Sigmoid colon (tissue), 7 donors: ENCODE data around the gene JAM3. TPM values are rescaled to one million over a fixed set of nuclear protein-coding genes. Genes with fewer than 3 reads are reported as not detected.

ENCODE experiments used
- DNase-seq: peaks from one replicate; pipeline ENCODE4 v3.0.0-alpha.2; 2019
- H3K27ac ChIP-seq, 4 donors: fragments of 200-600 bp; sonication (generic); one replicate each; pipeline ENCODE4 v1.5.1; 2016 to 2019; ENCODE audit warnings: mild to moderate bottlenecking in 1 of 4
- H3K27me3 ChIP-seq, 3 donors: fragments of 200-600 bp; sonication (generic); one replicate each; pipeline ENCODE4 v1.5.1; 2019; ENCODE audit warnings: mild to moderate bottlenecking in 1 of 3
- H3K36me3 ChIP-seq, 4 donors: fragments of 200-600 bp; sonication (generic); one replicate each; pipeline ENCODE4 v1.5.1; 2016 to 2019
- H3K4me1 ChIP-seq, 4 donors: fragments of 200-600 bp; sonication (generic); one replicate each; pipeline ENCODE4 v1.5.1; 2017 to 2019
- H3K4me3 ChIP-seq, 4 donors: fragments of 200-600 bp; sonication (generic); one replicate each; pipeline ENCODE4 v1.5.1; 2017 to 2019; ENCODE audit warnings: mild to moderate bottlenecking in 2 of 4, moderate library complexity in 1 of 4
- H3K9me3 ChIP-seq, 4 donors: fragments of 200-600 bp in 3 of 4; sonication (generic) in 3 of 4; one replicate each; pipeline versions ENCODE4 v1.5.1 to v1.6.1; 2013 to 2019
- CTCF ChIP-seq, 4 experiments: fragments of 450-650 bp in 3 of 4; fragments of 200-600 bp in 1 of 4; IDR thresholded peaks; one replicate each; pipeline ENCODE4 v1.5.1; 2016 to 2019; ENCODE audit warnings: antibody characterized with exemption in 4 of 4, mild to moderate bottlenecking in 3 of 4, moderate library complexity in 2 of 4
- EP300 ChIP-seq, 4 donors: sonication (generic); formaldehyde crosslinking; IDR thresholded peaks; one replicate each; pipeline ENCODE4 v1.6.1; 2017; ENCODE audit warnings: antibody characterized with exemption in 4 of 4
- POLR2A ChIP-seq, 2 donors: fragments of 450-650 bp; IDR thresholded peaks; one replicate each; pipeline ENCODE4 v1.6.1; 2016; ENCODE audit warnings: antibody characterized with exemption in 2 of 2, mild to moderate bottlenecking in 2 of 2, moderate library complexity in 2 of 2
- POLR2AphosphoS5 ChIP-seq, 4 donors: sonication (generic); formaldehyde crosslinking; IDR thresholded peaks; one replicate each; pipeline ENCODE4 v1.6.1; 2017; ENCODE audit warnings: antibody characterized with exemption in 4 of 4
- WGBS, 2 donors: extraction: QIAGEN DNeasy Blood & Tissue Kit; methylation state at CpG; one replicate each; pipeline ENCODE4 v1.1.7; 2013; 5-methylcytosine and 5-hydroxymethylcytosine counted together
- intact Hi-C: fragments of 100-400 bp; cut with DNase I; formaldehyde crosslinking; loops from one replicate; pipeline ENCODE4 v1.15.1; 2023
- polyA plus RNA-seq, 3 donors: library from polyadenylated mRNA; stranded (reverse); fragments of 200-250 nt; gene quantifications; one replicate each; pipeline ENCODE4 v1.2.3, GENCODE V29; 2013
- total RNA-seq, 4 donors: library from RNA; depleted of rRNA; stranded (reverse); fragments of >200 nt; gene quantifications; one replicate each; pipeline ENCODE4 v1.1.0, GENCODE V29; 2016
- donor health status: healthy with polysubstance abuse.
- donor health status: Bipolar disorder and iron deficiency.
- donor health status: healthy.

The JAM3 gene
- total and polyA plus RNA-seq, 7 donors: 0.69 to 125 (median 69.4) TPM

DNA sequence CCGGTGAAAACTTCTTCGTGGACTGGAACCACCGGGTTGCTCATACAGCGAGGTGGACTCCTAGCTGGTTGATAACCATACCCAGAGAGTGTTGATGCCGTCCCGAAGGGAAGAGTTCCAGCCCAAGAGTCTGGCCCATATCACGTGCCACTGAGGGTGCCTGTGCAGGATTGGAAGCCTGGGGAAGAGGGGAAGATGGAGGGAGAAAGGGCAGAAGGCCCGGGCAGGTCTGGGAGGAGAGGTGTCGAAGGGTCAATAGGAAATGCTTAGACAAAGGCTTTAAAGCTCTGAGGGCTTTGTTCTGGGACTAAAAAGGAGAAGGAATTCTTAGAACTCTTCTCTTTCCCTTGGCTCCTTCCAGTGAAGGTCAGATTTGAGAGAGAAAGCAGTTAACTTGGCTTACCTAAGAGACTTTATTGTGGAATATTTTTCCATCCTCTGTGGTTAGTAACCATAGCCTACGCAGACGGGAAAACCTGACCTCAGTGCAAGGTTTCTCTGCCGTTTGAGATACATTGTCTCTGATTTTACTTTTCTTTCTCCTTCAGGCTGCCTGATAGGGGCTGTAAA, 70.5 kb downstream of the JAM3 start:
- TF ChIP-seq POLR2AphosphoS5 (IDR thresholded peaks at IDR 0.05): no peak
- no peak for TF ChIP-seq POLR2A (IDR thresholded peaks at IDR 0.05)
- TF ChIP-seq EP300 (IDR thresholded peaks at IDR 0.05): no peak
- no peak for TF ChIP-seq CTCF (IDR thresholded peaks at IDR 0.05)
- Histone ChIP-seq H3K4me3 (peak overlapping the region in 2 of 4 donors; percentile 10 to 15), H3K4me1 (peaks cover 0 to 19% (median 9%) of the 10 kb centered on the region in 4 donors), H3K27me3 (no peaks in the 10 kb centered on the region), H3K27ac (peak overlapping the region; percentile 70 to 82 (median 76)), H3K36me3 (peaks cover 0 to 26% (median 4%) of the 10 kb centered on the region in 4 donors), H3K9me3 (no peaks in the 10 kb centered on the region)
- intact Hi-C loops: loop anchor here (1.0 to 2.0 kb wide), 2 partner anchors 65 to 89 kb away; no protein-coding TSS in a partner anchor
- WGBS, 2 donors: 67 to 71% methylated on average over 12 of the region's 12 CpGs
- no peak for DNase-seq

DNA sequence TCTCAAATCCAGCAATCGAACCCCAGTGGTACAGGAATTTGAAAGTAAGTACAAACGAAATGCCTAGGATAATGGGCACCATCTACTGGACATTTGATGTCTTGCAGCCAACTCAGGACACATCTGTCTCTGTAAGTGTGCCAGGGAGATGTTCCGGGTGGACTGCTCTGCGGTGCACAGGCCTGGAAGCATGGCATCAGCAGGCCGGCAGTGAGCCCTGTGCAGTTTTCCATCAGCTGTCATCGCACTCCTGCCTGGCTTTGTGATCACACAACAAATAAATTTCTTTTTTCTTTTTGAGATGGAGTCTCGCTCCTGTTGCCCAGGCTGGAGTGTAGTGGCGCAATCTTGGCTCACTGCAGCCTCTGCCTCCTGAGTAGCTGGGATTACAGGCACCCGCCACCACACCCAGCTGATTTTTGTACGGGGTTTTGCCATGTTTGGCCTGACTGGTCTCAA, 71.0 kb downstream of the JAM3 start:
- H3K27ac ChIP-seq: peak overlapping the region; percentile 70 to 82 (median 76)
- intact Hi-C loops: loop anchor here (1.0 to 5.0 kb wide), 4 partner anchors 65 to 213 kb away; no protein-coding TSS in a partner anchor
- peak; percentile 90 for DNase-seq
- peak overlapping the region in 2 of 4 donors; percentile 10 to 15 for H3K4me3 ChIP-seq
- no peaks in the 10 kb centered on the region for H3K9me3 ChIP-seq
- WGBS, 2 donors: 36 to 56% methylated on average over 10 of the region's 10 CpGs
- peak; percentile 90 to 97 (median 93) for TF ChIP-seq CTCF (IDR thresholded peaks at IDR 0.05)
- TF ChIP-seq POLR2AphosphoS5 (IDR thresholded peaks at IDR 0.05): peak; percentile 5 to 57 (median 52)
- TF ChIP-seq POLR2A (IDR thresholded peaks at IDR 0.05): no peak
- TF ChIP-seq EP300 (IDR thresholded peaks at IDR 0.05): no peak
- no peaks in the 10 kb centered on the region for H3K27me3 ChIP-seq
- H3K4me1 ChIP-seq: peaks cover 0 to 19% (median 9%) of the 10 kb centered on the region in 4 donors
- peaks cover 0 to 31% (median 4%) of the 10 kb centered on the region in 4 donors for H3K36me3 ChIP-seq

DNA sequence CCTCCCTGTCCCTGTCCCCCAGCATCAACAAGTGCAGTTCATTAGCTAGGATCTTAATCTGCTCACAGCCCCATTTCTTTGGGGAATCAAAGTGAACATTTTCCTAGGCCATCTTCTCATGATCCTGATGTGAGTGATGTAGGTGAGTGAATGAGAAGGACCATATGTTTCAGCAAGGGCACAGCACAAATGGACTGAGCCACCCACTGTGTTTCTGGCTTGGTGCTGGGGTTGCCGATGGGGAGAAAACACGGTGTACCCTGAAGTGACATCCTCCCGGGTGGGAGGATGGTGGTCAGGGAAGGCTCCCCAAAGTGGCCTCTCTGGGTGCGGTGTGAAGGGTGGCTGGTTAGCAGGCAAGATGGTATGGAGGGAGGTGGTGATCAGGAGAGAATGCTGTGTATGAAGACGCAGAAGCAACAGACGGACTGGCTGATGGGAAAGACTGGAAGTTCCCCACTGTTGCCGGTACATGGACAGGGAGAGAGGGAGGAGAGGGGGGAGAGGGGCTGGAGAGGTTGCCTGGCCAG, 72.2 kb downstream of the JAM3 start:
- intact Hi-C loops: loop anchor here (1.0 to 5.0 kb wide), 2 partner anchors 174 to 214 kb away; no protein-coding TSS in a partner anchor
- no peak overlapping the region for H3K4me3 ChIP-seq
- TF ChIP-seq POLR2A (IDR thresholded peaks at IDR 0.05) (no peak), EP300 (IDR thresholded peaks at IDR 0.05) (no peak), POLR2AphosphoS5 (IDR thresholded peaks at IDR 0.05) (no peak), CTCF (IDR thresholded peaks at IDR 0.05) (no peak)
- H3K9me3 ChIP-seq: no peaks in the 10 kb centered on the region
- DNase-seq: no peak
- no peaks in the 10 kb centered on the region for H3K27me3 ChIP-seq
- H3K27ac ChIP-seq: no peak overlapping the region
- H3K36me3 ChIP-seq: peaks cover 0 to 42% (median 6%) of the 10 kb centered on the region in 4 donors
- WGBS, 2 donors: 90 to 95% methylated on average over 7 of the region's 7 CpGs
- H3K4me1 ChIP-seq: peaks cover 0 to 19% (median 9%) of the 10 kb centered on the region in 4 donors

DNA sequence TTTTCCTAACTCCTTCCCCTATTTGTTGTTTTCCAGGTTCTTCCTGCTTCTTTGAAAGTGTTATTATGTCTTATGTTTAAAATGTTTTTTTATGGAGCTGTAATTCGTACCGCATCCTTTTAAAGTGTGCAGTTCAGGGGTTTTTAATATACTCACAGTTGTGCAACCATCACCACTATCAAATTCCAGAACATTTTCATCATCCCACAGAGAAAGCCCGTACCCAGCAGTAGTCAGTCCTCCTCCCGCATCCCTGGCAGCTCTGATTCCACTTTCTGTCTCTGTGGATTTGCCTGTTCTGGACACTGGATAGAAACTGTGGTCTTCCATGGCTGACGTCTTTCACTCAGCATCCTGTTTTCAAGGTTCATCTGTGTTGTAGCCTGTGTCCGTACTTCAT, 73.7 kb downstream of the JAM3 start:
- Histone ChIP-seq H3K27ac (no peak overlapping the region), H3K4me3 (no peak overlapping the region), H3K36me3 (peaks cover 0 to 51% (median 12%) of the 10 kb centered on the region in 4 donors), H3K27me3 (no peaks in the 10 kb centered on the region), H3K4me1 (peaks cover 0 to 19% (median 9%) of the 10 kb centered on the region in 4 donors), H3K9me3 (no peaks in the 10 kb centered on the region)
- intact Hi-C loops: loop anchor here (5.0 kb wide), 1 partner anchor 175 kb away; no protein-coding TSS in a partner anchor
- WGBS, 2 donors: 70 to 86% methylated on average over 6 of the region's 6 CpGs
- no peak for DNase-seq
- TF ChIP-seq POLR2AphosphoS5 (IDR thresholded peaks at IDR 0.05): no peak
- no peak for TF ChIP-seq CTCF (IDR thresholded peaks at IDR 0.05)
- TF ChIP-seq EP300 (IDR thresholded peaks at IDR 0.05): no peak
- TF ChIP-seq POLR2A (IDR thresholded peaks at IDR 0.05): no peak
